HG03095 (cell line): ENCODE results near the gene ANKRD11.
"Not testable (repeated sequence)": the region's sequence is repeated elsewhere in the genome, so short reads cannot be mapped to it uniquely, and the experiment has no call there.

ENCODE experiments used
- ATAC-seq: cut with Tn5 transposase; IDR thresholded peaks from one replicate; pipeline ENCODE4 v1.9.1; 2021; ENCODE audit warnings: moderate library complexity; ENCODE audit not compliant: unreplicated experiment

The ANKRD11 gene

DNA sequence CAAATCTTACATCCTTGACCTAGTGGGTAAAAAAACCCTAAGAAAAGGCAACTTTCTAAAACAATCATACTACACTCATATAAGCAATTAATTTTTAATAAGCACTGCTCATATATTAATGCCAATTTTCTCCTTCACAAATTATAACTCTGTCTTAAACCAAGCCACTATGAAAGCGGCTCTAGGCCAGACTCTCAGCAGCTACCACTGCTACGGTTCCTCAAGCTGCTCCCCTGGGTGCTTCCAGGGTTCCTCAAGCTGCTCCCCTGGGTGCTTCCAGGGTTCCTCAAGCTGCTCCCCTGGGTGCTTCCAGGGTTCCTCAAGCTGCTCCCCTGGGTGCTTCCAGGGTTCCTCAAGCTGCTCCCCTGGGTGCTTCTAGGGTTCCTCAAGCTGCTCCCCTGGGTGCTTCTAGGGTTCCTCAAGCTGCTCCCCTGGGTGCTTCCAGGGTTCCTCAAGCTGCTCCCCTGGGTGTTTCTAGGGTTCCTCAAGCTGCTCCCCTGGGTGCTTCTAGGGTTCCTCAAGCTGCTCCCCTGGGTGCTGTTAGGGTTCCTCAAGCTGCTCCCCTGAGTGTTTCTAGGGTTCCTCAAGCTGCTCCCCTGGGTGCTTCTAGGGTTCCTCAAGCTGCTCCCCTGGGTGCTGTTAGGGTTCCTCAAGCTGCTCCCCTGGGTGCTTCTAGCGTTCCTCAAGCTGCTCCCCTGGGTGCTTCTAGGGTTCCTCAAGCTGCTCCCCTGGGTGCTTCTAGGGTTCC lies 35.8 kb downstream of the ANKRD11 start:
- not testable (repeated sequence) for ATAC-seq

DNA sequence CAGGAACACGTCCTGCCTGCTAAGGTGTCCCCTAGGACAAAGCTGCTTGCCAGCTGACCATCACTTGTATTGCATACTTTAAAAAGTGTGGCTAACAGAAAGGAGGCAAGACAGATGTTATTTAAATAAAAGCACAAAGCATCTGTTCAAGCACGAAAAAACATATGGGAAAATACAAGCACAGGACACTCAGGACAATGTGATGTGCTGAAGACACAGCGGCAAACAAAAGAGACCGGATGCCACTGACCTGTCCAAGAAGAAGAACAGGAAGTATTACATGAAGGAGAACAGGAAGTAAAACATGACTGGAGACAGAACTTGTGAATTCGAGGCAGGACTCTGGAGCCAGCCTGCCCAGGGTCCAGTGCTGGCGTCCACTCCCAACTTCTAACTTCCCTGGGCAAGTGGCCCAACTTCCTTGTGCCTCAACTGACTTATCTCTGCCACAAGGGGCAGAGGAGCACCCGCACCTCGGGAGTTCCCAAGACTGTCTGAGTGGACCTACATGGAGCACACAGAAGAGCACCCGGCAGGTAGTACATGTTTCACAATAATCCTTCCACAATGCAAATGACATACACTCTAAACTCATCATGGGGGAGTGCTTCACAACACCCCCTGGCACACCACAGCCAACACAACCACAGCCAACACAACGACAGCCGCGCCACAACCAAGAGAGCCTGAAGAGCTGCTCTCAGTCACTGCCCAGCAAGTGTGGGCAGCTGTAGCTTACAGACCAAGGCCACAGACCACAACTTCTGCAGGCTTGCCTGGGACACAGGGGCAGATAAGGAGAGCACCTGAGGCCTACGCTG lies 36.6 kb downstream of the ANKRD11 start:
- ATAC-seq: no peak

DNA sequence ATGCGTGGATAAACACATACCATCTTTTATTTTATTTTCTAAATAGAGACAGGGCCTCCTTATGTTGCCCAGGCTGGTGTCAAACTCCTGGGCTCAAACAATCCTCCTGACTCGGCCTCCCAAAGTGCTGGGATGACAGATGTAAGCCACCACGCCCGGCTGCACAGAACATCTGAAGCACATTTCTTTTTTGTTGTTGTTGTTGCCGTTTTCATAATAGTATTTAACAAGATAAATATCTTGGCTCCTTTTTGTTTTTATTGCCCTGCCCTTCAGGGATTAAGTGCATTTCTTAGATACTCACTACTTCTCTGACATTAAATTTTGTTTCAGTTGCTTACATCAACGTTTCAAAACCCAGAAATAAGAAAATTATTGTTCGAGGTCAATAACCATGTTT lies 37.4 kb downstream of the ANKRD11 start:
- no peak for ATAC-seq

DNA sequence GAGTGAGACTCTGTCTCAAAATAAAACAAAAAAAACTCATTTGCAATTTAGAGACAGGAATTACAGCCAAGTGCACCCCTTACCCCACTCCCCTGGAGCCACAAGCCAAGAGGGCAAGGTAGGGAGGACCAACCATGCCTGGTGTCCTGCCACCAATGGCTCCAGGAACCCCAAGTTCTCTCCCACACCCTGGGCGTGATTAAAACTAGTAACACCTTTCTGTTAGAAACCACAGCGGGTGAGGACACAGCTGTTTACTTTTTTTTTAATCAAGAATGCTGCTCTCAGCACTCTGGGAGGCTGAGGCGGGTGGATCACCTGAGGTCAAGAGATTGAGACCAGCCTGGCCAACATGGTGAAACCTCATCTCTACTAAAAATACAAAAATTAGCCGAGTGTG lies 38.1 kb downstream of the ANKRD11 start:
- no peak for ATAC-seq

DNA sequence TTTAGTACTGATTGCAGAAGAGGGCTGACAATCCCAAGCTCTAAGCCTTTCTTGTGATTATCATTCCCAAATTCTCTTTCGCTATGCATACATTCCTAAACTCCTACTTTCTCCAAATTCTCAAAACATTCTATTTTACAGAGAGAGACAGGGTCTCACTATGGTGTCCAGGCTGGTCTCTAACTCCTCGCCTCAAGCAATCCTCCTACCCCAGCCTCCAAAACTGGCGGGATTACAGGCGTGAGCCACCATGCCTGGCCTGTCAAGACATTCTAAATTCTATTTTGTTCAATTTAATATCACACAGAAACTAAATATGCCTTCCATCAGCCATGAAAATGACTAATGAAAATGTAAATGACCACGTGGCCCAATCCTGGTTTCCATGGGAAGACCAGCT lies 39.8 kb downstream of the ANKRD11 start:
- no peak for ATAC-seq

DNA sequence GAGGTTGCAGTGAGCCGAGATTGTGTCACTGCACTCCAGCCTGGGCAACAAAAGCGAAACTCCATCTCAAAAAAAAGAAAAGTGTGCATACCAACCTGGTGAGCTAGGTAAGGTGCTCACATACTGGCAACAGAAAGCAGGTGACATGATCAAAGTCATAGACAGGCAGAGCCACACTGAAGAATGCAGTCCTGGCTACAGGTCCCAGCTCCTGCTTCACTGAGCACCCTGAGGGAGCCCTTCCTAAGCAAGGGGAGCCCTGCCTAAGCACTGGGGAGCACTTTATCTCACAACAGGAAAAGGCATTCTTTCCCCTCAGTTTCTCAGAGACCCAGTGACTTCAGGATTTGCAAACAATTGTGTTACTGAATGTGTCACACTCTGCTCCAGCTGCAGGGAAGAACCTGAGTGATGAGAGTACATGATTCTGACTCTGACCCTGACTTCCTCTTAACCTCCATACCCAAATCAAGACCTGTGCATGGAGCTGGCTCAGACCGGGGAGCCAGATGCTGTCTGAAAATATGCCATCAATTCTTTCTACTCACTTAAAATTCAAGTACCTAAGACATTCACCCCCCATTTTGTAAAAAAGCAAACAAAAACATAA lies 40.5 kb downstream of the ANKRD11 start:
- ATAC-seq: no peak

DNA sequence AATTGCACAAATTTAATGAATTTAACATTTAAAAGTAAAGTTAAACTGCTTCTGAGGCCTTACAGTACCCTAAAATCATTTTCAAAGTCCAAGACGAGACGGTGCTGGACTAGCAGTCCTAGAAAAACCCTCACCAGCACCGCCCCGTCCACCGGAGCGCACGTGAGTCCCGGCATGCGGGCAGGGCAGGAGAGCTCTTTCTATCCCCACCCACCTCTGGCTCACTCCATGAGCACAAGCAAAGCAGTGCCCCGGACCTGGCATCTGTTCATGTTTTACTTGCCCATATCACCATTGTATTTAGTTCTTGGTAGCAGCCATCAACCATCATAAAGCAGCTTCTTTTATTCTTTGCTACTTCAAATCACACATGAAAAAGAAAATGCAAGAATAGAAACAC lies 41.7 kb downstream of the ANKRD11 start:
- no peak for ATAC-seq

DNA sequence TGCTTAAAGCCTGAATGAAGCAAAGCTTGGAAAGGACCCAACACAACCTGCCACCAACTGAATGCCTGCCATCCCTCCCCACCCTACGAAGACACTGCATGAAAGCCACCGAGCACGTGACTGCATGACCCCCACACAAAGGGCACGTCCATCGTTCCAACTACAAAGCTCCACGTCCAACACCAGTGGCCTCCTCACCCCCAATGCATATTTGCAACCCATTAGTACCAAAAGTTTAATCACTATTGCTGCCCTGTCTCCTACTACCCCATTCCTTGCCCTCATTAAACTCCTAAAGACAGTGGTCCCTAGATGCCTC lies 43.4 kb downstream of the ANKRD11 start:
- ATAC-seq: no peak

DNA sequence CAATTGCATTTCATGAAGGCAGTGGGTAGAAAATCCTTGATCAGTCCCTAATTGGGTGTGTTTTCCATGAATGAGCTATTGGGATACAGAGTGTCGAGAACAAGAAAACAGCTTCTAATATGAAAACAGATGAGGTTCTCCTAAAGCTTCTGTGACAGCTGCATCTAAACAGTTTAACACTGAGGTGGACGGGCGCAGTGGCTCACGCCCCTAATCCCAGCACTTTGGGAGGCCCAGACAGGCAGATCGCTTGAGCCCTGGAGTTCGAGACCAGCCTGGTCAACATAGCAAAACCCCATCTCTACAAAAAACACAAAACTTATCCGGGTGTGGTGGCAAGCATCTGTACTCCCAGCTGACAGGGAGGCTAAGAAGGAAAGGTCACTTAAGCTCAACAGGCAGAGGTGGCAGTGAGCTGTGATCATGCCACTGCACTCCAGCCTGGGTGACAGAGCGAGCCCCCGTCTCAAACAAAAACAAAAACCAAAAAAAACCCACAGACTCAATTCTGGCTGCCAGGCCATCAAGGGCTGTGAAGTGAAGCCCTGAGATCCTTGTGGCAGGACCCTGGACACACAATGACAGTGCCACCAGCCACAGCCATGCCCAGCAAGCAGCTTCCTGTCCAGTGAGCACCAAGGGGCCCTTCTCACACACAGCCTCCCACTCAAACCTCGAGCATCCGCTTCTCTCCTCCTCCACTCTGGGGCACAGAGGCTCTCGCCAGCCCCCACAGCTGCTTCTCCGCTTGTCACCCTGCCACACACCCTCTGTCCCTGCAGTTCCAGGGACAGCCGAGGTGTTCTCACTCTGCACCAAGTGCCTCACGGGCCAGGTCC lies 44.0 kb downstream of the ANKRD11 start:
- ATAC-seq: no peak

DNA sequence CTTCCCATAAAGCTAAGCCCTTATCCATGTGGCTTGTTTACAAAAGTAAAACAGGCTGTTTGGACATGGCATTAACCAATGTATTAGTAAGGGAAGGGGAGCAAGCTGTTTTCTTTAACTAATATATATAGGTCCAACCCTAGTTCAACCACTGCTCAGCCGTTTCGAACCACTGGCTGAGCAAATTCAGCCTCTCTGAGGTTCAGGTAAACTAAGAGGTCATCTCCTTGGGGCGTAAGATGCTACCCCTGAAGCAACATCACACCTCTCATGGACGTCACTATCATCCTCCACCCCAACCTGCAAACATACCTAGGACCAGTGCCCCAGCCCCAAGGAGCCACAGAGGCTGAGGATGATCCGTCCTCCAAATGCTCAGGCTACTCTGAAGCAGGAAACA lies 45.2 kb downstream of the ANKRD11 start:
- no peak for ATAC-seq

DNA sequence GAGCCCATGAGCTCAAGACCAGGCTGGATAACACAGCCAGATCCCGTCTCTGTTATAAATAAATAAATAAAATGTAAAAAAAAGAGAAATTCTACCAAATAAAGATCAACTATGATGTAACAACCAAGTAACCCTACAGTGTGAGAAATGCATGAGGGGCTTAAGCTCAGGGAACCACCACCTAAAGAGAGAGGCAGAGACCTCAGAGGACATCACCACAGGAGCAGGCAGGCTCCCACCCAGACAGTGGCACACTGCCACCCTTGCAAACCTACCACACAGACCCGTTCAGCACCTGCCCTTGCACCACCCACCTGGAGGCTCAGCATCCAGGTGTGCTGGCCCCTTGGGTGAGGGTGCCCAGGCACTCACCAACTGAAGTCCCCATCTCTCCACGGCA lies 45.6 kb downstream of the ANKRD11 start:
- ATAC-seq: no peak

DNA sequence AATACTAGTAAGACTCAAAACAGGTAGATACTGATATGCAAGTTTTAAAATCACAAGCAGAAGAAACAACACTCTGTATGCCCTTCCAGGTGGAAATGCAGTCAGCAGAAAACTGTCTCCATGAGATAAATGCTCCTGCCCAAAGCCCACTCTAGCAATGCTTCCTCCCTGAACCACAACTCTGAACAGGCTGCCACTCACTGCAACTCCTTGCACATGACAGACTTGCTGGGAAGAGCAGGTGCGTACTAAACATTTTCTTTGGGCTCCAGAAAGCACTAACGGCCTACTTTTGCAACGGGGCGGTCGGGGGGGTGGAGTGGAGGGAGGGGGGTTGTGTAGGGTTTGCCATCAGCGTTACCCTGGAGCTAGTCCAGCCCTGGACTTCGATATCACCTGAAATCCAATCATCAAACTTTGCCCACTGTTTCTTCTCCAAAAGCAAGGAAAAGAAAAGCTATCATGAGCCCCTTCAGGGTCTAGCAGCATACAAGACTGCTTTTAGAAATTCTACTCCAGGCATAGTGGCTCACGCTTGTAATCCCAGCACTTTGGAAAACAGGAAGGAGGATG lies 46.1 kb downstream of the ANKRD11 start:
- no peak for ATAC-seq

DNA sequence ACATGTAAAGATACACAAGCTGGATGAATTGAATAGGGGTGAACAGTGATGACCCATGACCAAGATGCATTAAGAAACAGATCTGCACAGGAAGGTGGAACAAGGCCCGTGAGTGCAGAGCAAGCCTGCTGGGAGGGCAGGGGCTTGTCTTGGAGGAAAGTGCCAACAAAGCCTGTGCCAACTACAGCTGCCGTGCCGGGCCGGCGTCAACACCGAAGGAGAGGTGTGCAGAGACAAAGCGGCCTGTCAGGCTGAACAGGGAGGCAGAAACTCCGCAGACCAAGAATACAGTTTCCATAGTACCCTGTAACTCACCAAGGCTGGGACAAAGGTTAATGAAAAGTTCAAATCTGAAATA lies 46.7 kb downstream of the ANKRD11 start:
- ATAC-seq: no peak

DNA sequence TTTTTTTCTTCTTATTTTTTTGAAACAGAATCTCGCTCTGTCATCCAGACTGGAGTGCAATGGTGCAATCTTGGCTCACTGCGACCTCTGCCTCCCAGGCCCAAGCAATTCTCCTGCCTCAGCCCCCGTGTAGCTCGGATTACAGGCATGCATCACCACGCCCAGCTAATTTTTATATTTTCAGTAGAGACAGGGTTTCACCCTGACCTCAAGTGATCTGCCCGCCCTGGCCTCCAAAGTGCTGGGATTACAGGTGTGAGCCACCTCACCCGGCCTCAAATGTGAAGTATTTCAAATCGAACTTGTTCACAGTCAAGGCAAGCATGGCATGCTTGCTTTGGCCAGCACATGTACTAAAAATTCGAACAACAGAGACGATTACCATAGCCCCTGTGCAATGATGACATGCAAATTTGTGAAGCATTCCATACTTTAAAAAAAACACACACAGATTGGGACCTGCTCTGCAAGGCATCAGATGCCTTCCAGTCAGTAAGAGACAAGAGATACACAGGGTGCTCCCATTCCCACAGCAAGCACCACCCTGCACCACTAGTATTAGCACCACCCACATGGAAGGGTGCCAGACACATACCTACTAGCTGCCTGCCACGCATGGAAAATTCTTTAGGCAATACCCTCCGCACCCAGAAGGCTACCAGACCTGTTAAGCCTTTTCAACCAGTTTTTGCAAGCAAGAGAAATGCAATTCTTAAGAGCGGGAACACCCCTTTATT lies 47.2 kb downstream of the ANKRD11 start:
- no peak for ATAC-seq

DNA sequence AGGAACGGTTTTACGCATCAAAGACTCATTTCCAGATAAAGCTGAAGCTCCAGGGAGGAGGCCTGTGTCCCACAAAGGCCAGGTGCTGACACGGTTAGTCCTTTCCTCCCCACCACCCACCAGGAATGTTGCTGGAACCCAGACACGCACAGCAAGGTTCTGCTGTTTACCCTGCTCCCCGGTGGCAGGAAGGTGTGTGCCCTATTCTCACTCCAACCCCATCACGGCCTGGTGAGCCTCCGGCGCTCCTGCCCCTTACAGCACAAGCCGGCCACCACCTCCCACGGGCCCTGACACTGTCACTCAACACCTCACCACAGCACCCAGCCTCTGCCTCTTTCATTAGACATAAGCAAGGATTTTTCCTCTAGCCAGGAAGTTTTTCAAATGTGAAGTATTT lies 47.8 kb downstream of the ANKRD11 start:
- no peak for ATAC-seq

DNA sequence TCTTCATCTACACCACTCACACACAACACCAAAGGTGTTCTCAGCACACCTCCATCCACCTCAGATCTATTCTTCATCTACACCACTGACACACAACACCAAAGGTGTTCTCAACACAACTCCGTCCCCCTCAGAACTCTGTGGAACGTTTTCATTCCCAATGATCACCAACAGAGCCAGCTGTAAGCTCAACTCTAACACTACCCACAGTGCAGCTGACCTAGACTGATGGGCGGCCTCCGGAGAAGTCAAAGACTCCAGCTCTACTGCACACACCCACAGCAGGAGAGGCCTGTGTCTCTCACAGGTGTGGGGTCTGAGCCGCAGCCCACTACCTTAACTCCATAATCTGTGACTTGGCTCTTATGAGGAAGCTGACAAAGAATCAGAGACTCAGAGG lies 50.7 kb downstream of the ANKRD11 start:
- no peak for ATAC-seq

DNA sequence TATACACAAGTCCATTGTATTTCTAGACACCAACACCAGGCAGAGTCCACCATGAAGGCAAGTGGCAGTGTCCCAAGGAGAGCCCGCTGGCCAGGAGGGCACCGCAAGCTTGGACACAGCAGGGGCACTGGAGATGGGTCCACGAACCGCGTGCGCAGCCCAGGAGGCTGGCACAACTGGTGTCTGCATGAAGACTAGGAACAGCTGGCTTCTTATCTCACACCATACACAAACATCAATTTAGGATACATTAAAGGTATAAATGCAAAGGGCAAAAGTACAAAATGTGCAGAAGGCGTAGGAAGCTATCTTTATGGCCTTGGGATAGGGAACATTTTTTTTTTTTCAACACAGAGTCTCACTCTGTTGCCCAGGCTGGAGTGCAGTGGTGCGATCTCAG lies 52.4 kb downstream of the ANKRD11 start:
- no peak for ATAC-seq

DNA sequence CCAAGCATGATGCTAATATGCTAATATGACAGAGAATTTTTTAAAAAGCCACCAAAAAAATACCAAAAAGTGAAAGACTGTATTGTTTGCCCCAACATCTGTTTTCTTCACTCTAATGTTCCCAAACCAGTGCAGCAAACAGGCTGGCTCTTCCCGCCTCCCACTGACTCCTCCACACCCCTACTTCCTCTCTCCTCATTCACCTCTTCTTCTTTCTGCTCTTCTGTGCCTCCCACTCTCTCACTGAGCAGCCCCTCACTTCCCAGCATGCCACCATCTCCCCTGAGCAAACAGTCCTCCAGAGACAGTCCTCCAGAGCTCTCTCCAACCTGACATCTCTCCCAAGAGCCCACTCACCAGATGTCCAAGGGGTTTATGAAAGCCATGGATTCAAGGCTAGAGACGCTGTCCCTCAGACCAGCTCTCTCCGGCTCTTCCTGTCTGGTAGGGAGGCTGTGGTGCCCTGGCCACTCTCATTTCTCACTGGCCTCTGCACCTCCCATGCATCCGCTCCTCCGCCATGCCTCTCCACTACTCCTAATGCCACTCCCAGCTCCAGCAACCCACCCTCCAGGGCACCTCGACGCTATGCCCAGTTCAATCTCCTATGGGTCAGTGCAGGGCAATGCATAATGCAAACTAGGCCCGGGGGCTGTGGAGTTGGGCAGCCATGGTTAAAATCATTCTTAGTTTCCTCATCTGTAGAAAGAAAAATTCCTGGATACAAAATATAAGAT lies 52.9 kb downstream of the ANKRD11 start:
- ATAC-seq: no peak

DNA sequence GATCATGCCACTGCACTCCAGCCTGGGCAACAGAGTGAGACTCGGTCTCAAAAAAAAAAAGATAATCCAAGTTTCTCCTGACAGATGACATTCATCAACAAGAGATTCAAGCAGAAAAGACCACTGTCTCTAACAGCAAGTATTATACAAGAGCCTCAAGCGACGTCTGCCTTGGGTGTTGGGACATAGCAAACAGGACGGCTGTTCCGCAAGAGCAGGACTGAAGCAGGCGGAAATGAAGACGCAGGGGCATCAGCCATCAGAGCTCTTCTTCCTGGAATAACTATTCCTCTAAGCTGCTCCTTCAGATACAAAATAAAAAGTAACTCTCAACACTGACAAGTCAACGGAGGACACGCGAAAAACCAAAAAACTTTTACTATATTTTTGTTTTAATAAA lies 54.0 kb downstream of the ANKRD11 start:
- ATAC-seq: no peak

DNA sequence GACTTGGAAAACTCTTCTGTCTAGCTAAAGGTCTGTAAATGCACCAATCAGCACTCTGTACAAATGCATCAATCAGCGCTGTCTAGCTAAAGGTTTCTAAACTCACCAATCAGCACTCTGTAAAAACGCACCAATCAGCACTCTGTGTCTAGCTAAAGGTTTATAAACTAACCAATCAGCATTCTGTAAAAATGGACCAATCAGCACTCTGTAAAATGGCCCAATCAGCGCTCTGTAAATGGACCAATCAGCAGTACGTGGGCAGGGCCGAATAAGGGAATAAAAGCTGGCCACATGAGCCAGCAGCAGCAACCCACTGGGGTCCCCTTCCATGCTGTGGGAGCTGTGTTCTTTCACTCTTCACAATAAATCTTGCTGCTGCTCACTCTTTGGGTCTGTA lies 55.3 kb downstream of the ANKRD11 start:
- not testable (repeated sequence) for ATAC-seq
